Measurements from ENCODE around the gene MYOCD.

DNA sequence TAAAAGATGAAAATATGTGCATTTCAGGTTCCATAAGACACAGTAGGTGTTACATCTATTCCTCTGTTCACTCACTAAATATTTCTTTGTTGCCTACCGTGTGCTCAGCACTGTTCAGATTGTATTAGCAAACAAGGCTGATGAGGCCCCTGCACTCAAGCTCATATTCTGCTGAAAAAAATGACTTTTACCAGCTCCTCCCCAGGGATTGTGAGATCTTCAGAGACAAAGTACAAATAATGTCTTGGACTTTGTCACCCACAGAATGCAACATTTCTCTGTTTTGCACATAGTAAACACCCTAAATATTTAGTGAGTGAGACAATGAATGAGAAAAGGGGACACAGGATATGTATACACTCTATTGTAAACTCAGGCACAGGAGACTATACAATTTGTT, 21.9 kb upstream of the MYOCD start:
- TF ChIP-seq CTCF (IDR thresholded peaks at IDR 0.05; ENCODE audit: poor library complexity) = no peak
- TF ChIP-seq EZH2 (IDR thresholded peaks at IDR 0.05; ENCODE audit: borderline replicate concordance) = no peak
- TF ChIP-seq EZH2phosphoT487 (IDR thresholded peaks at IDR 0.05; ENCODE audit: low read depth, severe bottlenecking, unreplicated experiment) = no peak
